ENCODE measurements around the gene FBXO11.
A peak's percentile ranks its signal among the peaks of the same experiment; 100 is the strongest.
"Not testable (repeated sequence)": the region's sequence is repeated elsewhere in the genome, so short reads cannot be mapped to it uniquely, and the experiment has no call there.

Gene FBXO11

GRCh38 chr2:47864566-47864965, 41.7 kb downstream of the FBXO11 start:
- Histone ChIP-seq H3K27ac (no peak overlapping the region), H3K27me3 (ENCODE audit: insufficient read depth, low read depth, severe bottlenecking) (no peaks in the 10 kb centered on the region), H3K4me3 (ENCODE audit: low read depth, low read length) (no peak overlapping the region), H3K9me3 (ENCODE audit: severe bottlenecking) (no peaks in the 10 kb centered on the region), H3K36me3 (peaks cover 20% of the 10 kb centered on the region)
- DNase-seq: no peak
- TF ChIP-seq CTCF (IDR thresholded peaks at IDR 0.05; ENCODE audit: low read depth, low read length): no peak

- no peaks in the 10 kb centered on the region for H3K9me3 ChIP-seq (ENCODE audit: severe bottlenecking)
- no peak for TF ChIP-seq CTCF (IDR thresholded peaks at IDR 0.05; ENCODE audit: low read depth, low read length)
- no peak for DNase-seq
- no peak overlapping the region for H3K27ac ChIP-seq
- no peaks in the 10 kb centered on the region for H3K27me3 ChIP-seq (ENCODE audit: insufficient read depth, low read depth, severe bottlenecking)
- H3K36me3 ChIP-seq: peaks cover 9% of the 10 kb centered on the region
- H3K4me3 ChIP-seq (ENCODE audit: low read depth, low read length): no peak overlapping the region
Observed at GRCh38 chr2:47862949-47863348, 43.3 kb downstream of the FBXO11 start.

GRCh38 chr2:47853067-47853777, 53.1 kb downstream of the FBXO11 start:
- not testable (repeated sequence) for H3K27me3 ChIP-seq (ENCODE audit: insufficient read depth, low read depth, severe bottlenecking); H3K9me3 ChIP-seq (ENCODE audit: severe bottlenecking); H3K4me3 ChIP-seq (ENCODE audit: low read depth, low read length); H3K36me3 ChIP-seq; H3K27ac ChIP-seq
- peak; percentile 63 for DNase-seq

GRCh38 chr2:47850198-47850597, 56.1 kb downstream of the FBXO11 start:
- no peak overlapping the region for H3K4me3 ChIP-seq (ENCODE audit: low read depth, low read length)
- no peaks in the 10 kb centered on the region for H3K9me3 ChIP-seq (ENCODE audit: severe bottlenecking)

GRCh38 chr2:47849368-47849767, 56.9 kb downstream of the FBXO11 start:
- Histone ChIP-seq H3K27me3 (ENCODE audit: insufficient read depth, low read depth, severe bottlenecking) (no peaks in the 10 kb centered on the region), H3K4me3 (ENCODE audit: low read depth, low read length) (no peak overlapping the region), H3K9me3 (ENCODE audit: severe bottlenecking) (no peaks in the 10 kb centered on the region), H3K27ac (no peak overlapping the region), H3K36me3 (no peaks in the 10 kb centered on the region)
- no peak for DNase-seq
- no peak for TF ChIP-seq CTCF (IDR thresholded peaks at IDR 0.05; ENCODE audit: low read depth, low read length)

More at GRCh38 chr2:47850198-47850597, 56.1 kb downstream of the FBXO11 start:
- no peaks in the 10 kb centered on the region for H3K27me3 ChIP-seq (ENCODE audit: insufficient read depth, low read depth, severe bottlenecking)
- TF ChIP-seq CTCF (IDR thresholded peaks at IDR 0.05; ENCODE audit: low read depth, low read length): no peak
- H3K27ac ChIP-seq: no peak overlapping the region
- H3K36me3 ChIP-seq: no peaks in the 10 kb centered on the region
- DNase-seq: no peak

GRCh38 chr2:47844162-47844561, 62.1 kb downstream of the FBXO11 start:
- no peaks in the 10 kb centered on the region for H3K9me3 ChIP-seq (ENCODE audit: severe bottlenecking)
- H3K27ac ChIP-seq: no peak overlapping the region
- no peak overlapping the region for H3K4me3 ChIP-seq (ENCODE audit: low read depth, low read length)
- no peak for DNase-seq
- no peaks in the 10 kb centered on the region for H3K27me3 ChIP-seq (ENCODE audit: insufficient read depth, low read depth, severe bottlenecking)
- H3K36me3 ChIP-seq: no peaks in the 10 kb centered on the region; the same call in 1 of the 2 replicates
- no peak for TF ChIP-seq CTCF (IDR thresholded peaks at IDR 0.05; ENCODE audit: low read depth, low read length)

All from WERI-Rb-1 (cell line).